ENCODE results near the gene ADAMTSL5.

DNA sequence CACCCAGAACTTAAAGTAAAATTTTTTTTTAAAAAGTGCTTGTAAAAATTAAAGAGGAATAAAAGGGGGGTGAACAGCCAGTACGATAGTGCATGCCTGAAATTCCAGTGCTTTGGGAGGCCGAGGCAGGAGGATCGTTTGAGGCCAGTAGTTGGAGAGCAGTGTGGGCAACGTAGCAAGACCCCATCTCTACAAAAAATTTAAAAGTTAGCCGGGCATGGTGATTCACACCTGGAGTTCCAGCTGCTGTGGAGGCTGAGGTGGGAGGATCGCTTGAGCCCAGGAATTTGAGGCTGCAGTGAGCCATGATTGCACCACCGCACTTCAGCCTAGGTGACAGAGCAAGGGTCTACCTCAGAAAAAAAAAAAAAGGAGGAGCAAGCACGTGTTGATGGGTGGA is 7.8 kb downstream of the ADAMTSL5 start:
- TF ChIP-seq, protein P1, sequence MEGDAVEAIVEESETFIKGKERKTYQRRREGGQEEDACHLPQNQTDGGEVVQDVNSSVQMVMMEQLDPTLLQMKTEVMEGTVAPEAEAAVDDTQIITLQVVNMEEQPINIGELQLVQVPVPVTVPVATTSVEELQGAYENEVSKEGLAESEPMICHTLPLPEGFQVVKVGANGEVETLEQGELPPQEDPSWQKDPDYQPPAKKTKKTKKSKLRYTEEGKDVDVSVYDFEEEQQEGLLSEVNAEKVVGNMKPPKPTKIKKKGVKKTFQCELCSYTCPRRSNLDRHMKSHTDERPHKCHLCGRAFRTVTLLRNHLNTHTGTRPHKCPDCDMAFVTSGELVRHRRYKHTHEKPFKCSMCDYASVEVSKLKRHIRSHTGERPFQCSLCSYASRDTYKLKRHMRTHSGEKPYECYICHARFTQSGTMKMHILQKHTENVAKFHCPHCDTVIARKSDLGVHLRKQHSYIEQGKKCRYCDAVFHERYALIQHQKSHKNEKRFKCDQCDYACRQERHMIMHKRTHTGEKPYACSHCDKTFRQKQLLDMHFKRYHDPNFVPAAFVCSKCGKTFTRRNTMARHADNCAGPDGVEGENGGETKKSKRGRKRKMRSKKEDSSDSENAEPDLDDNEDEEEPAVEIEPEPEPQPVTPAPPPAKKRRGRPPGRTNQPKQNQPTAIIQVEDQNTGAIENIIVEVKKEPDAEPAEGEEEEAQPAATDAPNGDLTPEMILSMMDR (IDR thresholded peaks at IDR 0.05), result no peak
- TF ChIP-seq EP300 (IDR thresholded peaks at IDR 0.05) (no peak), POLR2A (IDR thresholded peaks at IDR 0.05) (no peak), POLR2AphosphoS5 (IDR thresholded peaks at IDR 0.05) (no peak)

Measured in gastroesophageal sphincter (tissue), 3 donors.